ENCODE measurements around the gene LEKR1. TPM values are rescaled to one million over a fixed set of nuclear protein-coding genes. Genes with fewer than 3 reads are reported as not detected.

LEKR1 gene
- total and polyA plus RNA-seq, 2 of the 13 experiments (the other 11 are each of a cell fraction or from before 2014, with no cell fraction given), result 0.49 to 1.5 TPM

GRCh38 chr3:157088601-157089454 lies 262.7 kb downstream of the LEKR1 start (continued):
- TF ChIP-seq, protein P1, sequence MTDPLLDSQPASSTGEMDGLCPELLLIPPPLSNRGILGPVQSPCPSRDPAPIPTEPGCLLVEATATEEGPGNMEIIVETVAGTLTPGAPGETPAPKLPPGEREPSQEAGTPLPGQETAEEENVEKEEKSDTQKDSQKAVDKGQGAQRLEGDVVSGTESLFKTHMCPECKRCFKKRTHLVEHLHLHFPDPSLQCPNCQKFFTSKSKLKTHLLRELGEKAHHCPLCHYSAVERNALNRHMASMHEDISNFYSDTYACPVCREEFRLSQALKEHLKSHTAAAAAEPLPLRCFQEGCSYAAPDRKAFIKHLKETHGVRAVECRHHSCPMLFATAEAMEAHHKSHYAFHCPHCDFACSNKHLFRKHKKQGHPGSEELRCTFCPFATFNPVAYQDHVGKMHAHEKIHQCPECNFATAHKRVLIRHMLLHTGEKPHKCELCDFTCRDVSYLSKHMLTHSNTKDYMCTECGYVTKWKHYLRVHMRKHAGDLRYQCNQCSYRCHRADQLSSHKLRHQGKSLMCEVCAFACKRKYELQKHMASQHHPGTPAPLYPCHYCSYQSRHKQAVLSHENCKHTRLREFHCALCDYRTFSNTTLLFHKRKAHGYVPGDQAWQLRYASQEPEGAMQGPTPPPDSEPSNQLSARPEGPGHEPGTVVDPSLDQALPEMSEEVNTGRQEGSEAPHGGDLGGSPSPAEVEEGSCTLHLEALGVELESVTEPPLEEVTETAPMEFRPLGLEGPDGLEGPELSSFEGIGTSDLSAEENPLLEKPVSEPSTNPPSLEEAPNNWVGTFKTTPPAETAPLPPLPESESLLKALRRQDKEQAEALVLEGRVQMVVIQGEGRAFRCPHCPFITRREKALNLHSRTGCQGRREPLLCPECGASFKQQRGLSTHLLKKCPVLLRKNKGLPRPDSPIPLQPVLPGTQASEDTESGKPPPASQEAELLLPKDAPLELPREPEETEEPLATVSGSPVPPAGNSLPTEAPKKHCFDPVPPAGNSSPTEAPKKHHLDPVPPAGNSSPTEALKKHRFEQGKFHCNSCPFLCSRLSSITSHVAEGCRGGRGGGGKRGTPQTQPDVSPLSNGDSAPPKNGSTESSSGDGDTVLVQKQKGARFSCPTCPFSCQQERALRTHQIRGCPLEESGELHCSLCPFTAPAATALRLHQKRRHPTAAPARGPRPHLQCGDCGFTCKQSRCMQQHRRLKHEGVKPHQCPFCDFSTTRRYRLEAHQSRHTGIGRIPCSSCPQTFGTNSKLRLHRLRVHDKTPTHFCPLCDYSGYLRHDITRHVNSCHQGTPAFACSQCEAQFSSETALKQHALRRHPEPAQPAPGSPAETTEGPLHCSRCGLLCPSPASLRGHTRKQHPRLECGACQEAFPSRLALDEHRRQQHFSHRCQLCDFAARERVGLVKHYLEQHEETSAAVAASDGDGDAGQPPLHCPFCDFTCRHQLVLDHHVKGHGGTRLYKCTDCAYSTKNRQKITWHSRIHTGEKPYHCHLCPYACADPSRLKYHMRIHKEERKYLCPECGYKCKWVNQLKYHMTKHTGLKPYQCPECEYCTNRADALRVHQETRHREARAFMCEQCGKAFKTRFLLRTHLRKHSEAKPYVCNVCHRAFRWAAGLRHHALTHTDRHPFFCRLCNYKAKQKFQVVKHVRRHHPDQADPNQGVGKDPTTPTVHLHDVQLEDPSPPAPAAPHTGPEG (CRISPR knock-in tag; IDR thresholded peaks at IDR 0.05), result peak; percentile 92
- no peak for TF ChIP-seq NCOA5 (CRISPR knock-in tag; IDR thresholded peaks at IDR 0.05)
- TF ChIP-seq HHEX (CRISPR knock-in tag; IDR thresholded peaks at IDR 0.05), result no peak
- TF ChIP-seq, protein P2, sequence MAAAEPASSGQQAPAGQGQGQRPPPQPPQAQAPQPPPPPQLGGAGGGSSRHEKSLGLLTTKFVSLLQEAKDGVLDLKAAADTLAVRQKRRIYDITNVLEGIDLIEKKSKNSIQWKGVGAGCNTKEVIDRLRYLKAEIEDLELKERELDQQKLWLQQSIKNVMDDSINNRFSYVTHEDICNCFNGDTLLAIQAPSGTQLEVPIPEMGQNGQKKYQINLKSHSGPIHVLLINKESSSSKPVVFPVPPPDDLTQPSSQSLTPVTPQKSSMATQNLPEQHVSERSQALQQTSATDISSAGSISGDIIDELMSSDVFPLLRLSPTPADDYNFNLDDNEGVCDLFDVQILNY (CRISPR knock-in tag; conservative IDR thresholded peaks at IDR 0.05), result 0 out of 2 replicates have a peak, but pooled peaks have one; percentile 18
- TF ChIP-seq, protein P3, sequence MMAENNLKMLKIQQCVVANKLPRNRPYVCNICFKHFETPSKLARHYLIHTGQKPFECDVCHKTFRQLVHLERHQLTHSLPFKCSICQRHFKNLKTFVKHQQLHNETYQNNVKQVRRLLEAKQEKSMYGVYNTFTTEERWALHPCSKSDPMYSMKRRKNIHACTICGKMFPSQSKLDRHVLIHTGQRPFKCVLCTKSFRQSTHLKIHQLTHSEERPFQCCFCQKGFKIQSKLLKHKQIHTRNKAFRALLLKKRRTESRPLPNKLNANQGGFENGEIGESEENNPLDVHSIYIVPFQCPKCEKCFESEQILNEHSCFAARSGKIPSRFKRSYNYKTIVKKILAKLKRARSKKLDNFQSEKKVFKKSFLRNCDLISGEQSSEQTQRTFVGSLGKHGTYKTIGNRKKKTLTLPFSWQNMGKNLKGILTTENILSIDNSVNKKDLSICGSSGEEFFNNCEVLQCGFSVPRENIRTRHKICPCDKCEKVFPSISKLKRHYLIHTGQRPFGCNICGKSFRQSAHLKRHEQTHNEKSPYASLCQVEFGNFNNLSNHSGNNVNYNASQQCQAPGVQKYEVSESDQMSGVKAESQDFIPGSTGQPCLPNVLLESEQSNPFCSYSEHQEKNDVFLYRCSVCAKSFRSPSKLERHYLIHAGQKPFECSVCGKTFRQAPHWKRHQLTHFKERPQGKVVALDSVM (CRISPR knock-in tag; IDR thresholded peaks at IDR 0.05), result peak; percentile 70; the same call in 1 of the 2 replicates
- TF ChIP-seq, protein P4, sequence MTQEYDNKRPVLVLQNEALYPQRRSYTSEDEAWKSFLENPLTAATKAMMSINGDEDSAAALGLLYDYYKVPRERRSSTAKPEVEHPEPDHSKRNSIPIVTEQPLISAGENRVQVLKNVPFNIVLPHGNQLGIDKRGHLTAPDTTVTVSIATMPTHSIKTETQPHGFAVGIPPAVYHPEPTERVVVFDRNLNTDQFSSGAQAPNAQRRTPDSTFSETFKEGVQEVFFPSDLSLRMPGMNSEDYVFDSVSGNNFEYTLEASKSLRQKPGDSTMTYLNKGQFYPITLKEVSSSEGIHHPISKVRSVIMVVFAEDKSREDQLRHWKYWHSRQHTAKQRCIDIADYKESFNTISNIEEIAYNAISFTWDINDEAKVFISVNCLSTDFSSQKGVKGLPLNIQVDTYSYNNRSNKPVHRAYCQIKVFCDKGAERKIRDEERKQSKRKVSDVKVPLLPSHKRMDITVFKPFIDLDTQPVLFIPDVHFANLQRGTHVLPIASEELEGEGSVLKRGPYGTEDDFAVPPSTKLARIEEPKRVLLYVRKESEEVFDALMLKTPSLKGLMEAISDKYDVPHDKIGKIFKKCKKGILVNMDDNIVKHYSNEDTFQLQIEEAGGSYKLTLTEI (CRISPR knock-in tag; conservative IDR thresholded peaks at IDR 0.05), result no peak
- TF ChIP-seq MYC (CRISPR knock-in tag; IDR thresholded peaks at IDR 0.05; ENCODE audit: borderline replicate concordance), result peak; percentile 77
- TF ChIP-seq, protein P5, sequence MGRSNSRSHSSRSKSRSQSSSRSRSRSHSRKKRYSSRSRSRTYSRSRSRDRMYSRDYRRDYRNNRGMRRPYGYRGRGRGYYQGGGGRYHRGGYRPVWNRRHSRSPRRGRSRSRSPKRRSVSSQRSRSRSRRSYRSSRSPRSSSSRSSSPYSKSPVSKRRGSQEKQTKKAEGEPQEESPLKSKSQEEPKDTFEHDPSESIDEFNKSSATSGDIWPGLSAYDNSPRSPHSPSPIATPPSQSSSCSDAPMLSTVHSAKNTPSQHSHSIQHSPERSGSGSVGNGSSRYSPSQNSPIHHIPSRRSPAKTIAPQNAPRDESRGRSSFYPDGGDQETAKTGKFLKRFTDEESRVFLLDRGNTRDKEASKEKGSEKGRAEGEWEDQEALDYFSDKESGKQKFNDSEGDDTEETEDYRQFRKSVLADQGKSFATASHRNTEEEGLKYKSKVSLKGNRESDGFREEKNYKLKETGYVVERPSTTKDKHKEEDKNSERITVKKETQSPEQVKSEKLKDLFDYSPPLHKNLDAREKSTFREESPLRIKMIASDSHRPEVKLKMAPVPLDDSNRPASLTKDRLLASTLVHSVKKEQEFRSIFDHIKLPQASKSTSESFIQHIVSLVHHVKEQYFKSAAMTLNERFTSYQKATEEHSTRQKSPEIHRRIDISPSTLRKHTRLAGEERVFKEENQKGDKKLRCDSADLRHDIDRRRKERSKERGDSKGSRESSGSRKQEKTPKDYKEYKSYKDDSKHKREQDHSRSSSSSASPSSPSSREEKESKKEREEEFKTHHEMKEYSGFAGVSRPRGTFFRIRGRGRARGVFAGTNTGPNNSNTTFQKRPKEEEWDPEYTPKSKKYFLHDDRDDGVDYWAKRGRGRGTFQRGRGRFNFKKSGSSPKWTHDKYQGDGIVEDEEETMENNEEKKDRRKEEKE (IDR thresholded peaks at IDR 0.05), result no peak
- no peak for TF ChIP-seq IKZF1 (IDR thresholded peaks at IDR 0.05)
- peak; percentile 76; the same call in 1 of the 2 replicates for TF ChIP-seq ZBTB42 (CRISPR knock-in tag; IDR thresholded peaks at IDR 0.05)
- peak; percentile 97 for TF ChIP-seq ZNF776 (CRISPR knock-in tag; IDR thresholded peaks at IDR 0.05)
- no peak for TF ChIP-seq CCAR2 (optimal IDR thresholded peaks at IDR 0.05; ENCODE audit: low read depth, low read length)
- peak; percentile 69 for TF ChIP-seq MXD3 (CRISPR knock-in tag; IDR thresholded peaks at IDR 0.05)
